Pancreas (tissue), 10 donors: ENCODE measurements around the gene LMNA. TPM values are rescaled to one million over a fixed set of nuclear protein-coding genes. Genes with fewer than 3 reads are reported as not detected.
A peak's percentile ranks its signal among the peaks of the same experiment; 100 is the strongest.

ENCODE experiments used
- ATAC-seq, 4 donors: fragments of 200-7000 bp; cut with Tn5 transposase; one replicate each; pipeline versions ENCODE4 v1.8.0 to v1.9.1; 2020; ENCODE audit warnings: mild to moderate bottlenecking in 4 of 4, moderate library complexity in 4 of 4
- DNase-seq, 6 donors: peaks; one replicate each; pipeline ENCODE4 v3.0.0-alpha.2; 2020
- FAIRE-seq: peaks from 2 replicates; lab custom pipeline; 2012; peaks lifted over from hg19 to GRCh38; lab: Jason Lieb, UNC
- H3K27ac ChIP-seq, 4 donors: fragments of 200-600 bp; sonication (generic); 1 replicate in 3 of 4; 2 replicates in 1 of 4; pipeline versions ENCODE4 v1.5.0 to v1.8.0; 2020
- H3K27me3 ChIP-seq, 4 donors: fragments of 200-600 bp; one replicate each; pipeline ENCODE4 v1.8.0; 2021
- H3K36me3 ChIP-seq, 3 donors: fragments of 200-600 bp; sonication (generic) in 1 of 3; one replicate each; pipeline versions ENCODE4 v1.5.0 to v1.8.0; 2020 to 2021
- H3K4me1 ChIP-seq, 3 donors: fragments of 200-600 bp; one replicate each; pipeline ENCODE4 v1.8.0; 2021
- H3K4me3 ChIP-seq, 4 donors: fragments of 200-600 bp; sonication (generic) in 2 of 4; one replicate each; pipeline versions ENCODE4 v1.5.0 to v1.8.0; 2020 to 2021
- H3K9me3 ChIP-seq, 4 donors: fragments of 200-600 bp; one replicate each; pipeline ENCODE4 v1.8.0; 2021
- CTCF ChIP-seq, 4 donors: fragments of 200-600 bp; sonication (generic) in 3 of 4; IDR thresholded peaks; one replicate each; pipeline versions ENCODE4 v1.5.0 to v1.8.0; 2021; ENCODE audit warnings: antibody characterized with exemption in 4 of 4
- WGBS, 2 donors: extraction: QIAGEN DNeasy Blood & Tissue Kit; methylation state at CpG; one replicate each; pipeline ENCODE4 v1.1.7; 2013; 5-methylcytosine and 5-hydroxymethylcytosine counted together
- intact Hi-C, 3 donors: fragments of 100-400 bp; cut with DNase I; formaldehyde crosslinking; loops; one replicate each; pipeline versions ENCODE4 v1.11.1 to v1.14.2; 2022
- polyA plus RNA-seq, 2 donors: library from polyadenylated mRNA; stranded (reverse); fragments of 200-250 nt; gene quantifications; one replicate each; pipeline ENCODE4 v1.2.3, GENCODE V29; 2013
- total RNA-seq, 6 donors: library from RNA; stranded (reverse); fragmentation: NEBNext Ultra II Directional in 4 of 6; extraction: Animal tissue kit (Norgen Biotek cat#: 25700) in 4 of 6; gene quantifications; one replicate each; pipeline versions ENCODE4 v1.2.1 to v1.2.4, GENCODE V29; 2021 to 2023
- donor health status: healthy with polysubstance abuse.
- donor health status: DM: no; HTN: no; CAD: no; lungs with moderate emphysema.
- donor health status: DM: no; HTN: no; CAD: no.
- donor health status: control.
- donor health status: control.
- donor health status: Bipolar disorder and iron deficiency.
- donor health status: DM: yes; HTN: yes; CAD: no.
- donor health status: DM: no; HTN: no; CAD: no.
- donor health status: DM: no; HTN: no; CAD: no.
- donor health status: DM: yes; HTN: yes; CAD: no.

The LMNA gene
- total and polyA plus RNA-seq, 8 donors = 59.4 to 119 (median 99.4) TPM

GRCh38 chr1:156150333-156151011, 36.0 kb downstream of the LMNA start:
- no peak overlapping the region for H3K4me3 ChIP-seq
- H3K9me3 ChIP-seq = no peaks in the 10 kb centered on the region
- H3K4me1 ChIP-seq = peaks cover 0 to 2% (median 0%) of the 10 kb centered on the region in 3 donors
- H3K27me3 ChIP-seq = no peaks in the 10 kb centered on the region
- DNase-seq (no peak), ATAC-seq (no peak), FAIRE-seq (no peak)
- no peak overlapping the region for H3K27ac ChIP-seq
- TF ChIP-seq CTCF (IDR thresholded peaks at IDR 0.05) = no peak
- 49 to 52% methylated on average over 10 of the region's 10 CpGs for WGBS, 2 donors
- no peaks in the 10 kb centered on the region for H3K36me3 ChIP-seq
- intact Hi-C loops = loop anchor here in 1 of 3 donors (10.0 kb wide), 1 partner anchor 54 kb away; no protein-coding TSS in a partner anchor

GRCh38 chr1:156151093-156151688, 36.7 kb downstream of the LMNA start:
- Histone ChIP-seq H3K4me1 (peaks cover 0 to 2% (median 0%) of the 10 kb centered on the region in 3 donors), H3K27me3 (no peaks in the 10 kb centered on the region), H3K27ac (no peak overlapping the region), H3K4me3 (no peak overlapping the region), H3K9me3 (no peaks in the 10 kb centered on the region), H3K36me3 (no peaks in the 10 kb centered on the region)
- intact Hi-C loops = loop anchor here in 1 of 3 donors (10.0 kb wide), 1 partner anchor 54 kb away; no protein-coding TSS in a partner anchor
- DNase-seq (no peak), FAIRE-seq (no peak), ATAC-seq (peak in 1 of 4 donors; percentile 28)
- WGBS, 2 donors = 75 to 84% methylated on average over 6 of the region's 6 CpGs
- no peak for TF ChIP-seq CTCF (IDR thresholded peaks at IDR 0.05)

GRCh38 chr1:156152628-156153027, 38.1 kb downstream of the LMNA start:
- no peaks in the 10 kb centered on the region for H3K4me1 ChIP-seq
- intact Hi-C loops = loop anchor here in 1 of 3 donors (10.0 kb wide), 1 partner anchor 52 kb away; no protein-coding TSS in a partner anchor
- no peak for FAIRE-seq
- no peak for DNase-seq
- no peaks in the 10 kb centered on the region for H3K9me3 ChIP-seq
- no peaks in the 10 kb centered on the region for H3K36me3 ChIP-seq
- H3K27ac ChIP-seq = no peak overlapping the region
- H3K27me3 ChIP-seq = no peaks in the 10 kb centered on the region
- H3K4me3 ChIP-seq = no peak overlapping the region
- 61 to 68% methylated on average over 5 of the region's 5 CpGs for WGBS, 2 donors
- TF ChIP-seq CTCF (IDR thresholded peaks at IDR 0.05) = no peak
- no peak for ATAC-seq

- ATAC-seq = peak; percentile 65 to 74 (median 70)
- Histone ChIP-seq H3K4me3 (no peak within 1 kb of the TSS), H3K4me1 (no peaks in the 10 kb centered on the region), H3K36me3 (no peaks in the 10 kb centered on the region), H3K9me3 (no peaks in the 10 kb centered on the region), H3K27me3 (no peaks in the 10 kb centered on the region), H3K27ac (peak within 1 kb of the TSS in 2 of 4 donors; percentile 11 to 28)
- no peak for TF ChIP-seq CTCF (IDR thresholded peaks at IDR 0.05)
- 35 to 42% methylated on average over 10 of the region's 10 CpGs for WGBS, 2 donors
- intact Hi-C loops = loop anchor here in 1 of 3 donors (10.0 kb wide), 1 partner anchor 51 kb away; no protein-coding TSS in a partner anchor
- peak in 4 of 6 donors; percentile 48 to 64 (median 56) for DNase-seq
- no peak for FAIRE-seq
Measured at GRCh38 chr1:156153362-156153761, 38.9 kb downstream of the LMNA start, which contains the start of gene SEMA4A. Gene SEMA4A, plus strand, starts transcription at chr1:156153585. Its CDS starts 994 bp downstream, at chr1:156154579.
